Activated gamma-delta T cell treated with Interleukin-2 at 50 U/mL for 16 hours (primary cell): ENCODE measurements around the gene ANO8.
"Not testable (repeated sequence)": the region's sequence is repeated elsewhere in the genome, so short reads cannot be mapped to it uniquely, and the experiment has no call there.

Experiments used
- DNase-seq: peaks from one replicate; pipeline ENCODE4 v3.0.0-alpha.2; 2020

ANO8 gene

GRCh38 chr19:17334414-17335409 lies at the start of gene ANO8:
ANO8 (minus strand) TSS chr19:17334855; CDS start chr19:17334670, 185 bp downstream.
- peak; percentile 96 for DNase-seq

GRCh38 chr19:17380426-17381138 lies 45.9 kb upstream of the ANO8 start:
- no peak for DNase-seq

- DNase-seq: no peak
Measured at GRCh38 chr19:17379221-17379631, 44.6 kb upstream of the ANO8 start.

GRCh38 chr19:17378271-17378670 lies 43.6 kb upstream of the ANO8 start:
- DNase-seq: no peak

GRCh38 chr19:17376935-17377600 lies 42.4 kb upstream of the ANO8 start, which contains the start of gene PLVAP:
PLVAP (minus strand) TSS chr19:17377342; CDS start chr19:17377288, 54 bp downstream.
- DNase-seq: no peak

GRCh38 chr19:17370026-17370587 lies 35.5 kb upstream of the ANO8 start:
- DNase-seq: no peak

- DNase-seq: no peak
Measured at GRCh38 chr19:17365361-17365760, 30.7 kb upstream of the ANO8 start.

GRCh38 chr19:17363852-17364605 lies 29.4 kb upstream of the ANO8 start:
- DNase-seq: not testable (repeated sequence)

- no peak for DNase-seq
Measured at GRCh38 chr19:17359905-17360800, 25.5 kb upstream of the ANO8 start.

- DNase-seq: no peak
Measured at GRCh38 chr19:17358395-17358794, 23.7 kb upstream of the ANO8 start.

- DNase-seq: no peak
Measured at GRCh38 chr19:17357724-17358123, 23.1 kb upstream of the ANO8 start.

GRCh38 chr19:17357078-17357666 lies 22.5 kb upstream of the ANO8 start:
- no peak for DNase-seq

GRCh38 chr19:17353386-17353785 lies 18.7 kb upstream of the ANO8 start:
- no peak for DNase-seq

- DNase-seq: no peak
Measured at GRCh38 chr19:17352608-17353280, 18.1 kb upstream of the ANO8 start.

GRCh38 chr19:17351815-17352435 lies 17.3 kb upstream of the ANO8 start:
- DNase-seq: no peak

- DNase-seq: no peak
Measured at GRCh38 chr19:17348700-17349099, 14.0 kb upstream of the ANO8 start.

- no peak for DNase-seq
Measured at GRCh38 chr19:17347877-17348276, 13.2 kb upstream of the ANO8 start.

- no peak for DNase-seq
Measured at GRCh38 chr19:17347361-17347760, 12.7 kb upstream of the ANO8 start.

- DNase-seq: peak; percentile 74
Measured at GRCh38 chr19:17346109-17346671, 11.5 kb upstream of the ANO8 start.
